Uterus (tissue), 2 donors: ENCODE measurements around the gene PLXNA2.

Experiments used
- CTCF ChIP-seq, 4 experiments: fragments of 200-600 bp in 2 of 4; fragments of 450-650 bp in 2 of 4; sonication (generic) in 2 of 4; IDR thresholded peaks; one replicate each; pipeline ENCODE4 v1.5.1; 2016 to 2019; ENCODE audit warnings: antibody characterized with exemption in 4 of 4, mild to moderate bottlenecking in 2 of 4, moderate library complexity in 1 of 4
- POLR2A ChIP-seq, 2 donors: fragments of 450-650 bp; IDR thresholded peaks; one replicate each; pipeline ENCODE4 v1.6.1; 2016; ENCODE audit warnings: antibody characterized with exemption in 2 of 2, mild to moderate bottlenecking in 1 of 2, moderate library complexity in 1 of 2

- no peak for TF ChIP-seq CTCF (IDR thresholded peaks at IDR 0.05)
- no peak for TF ChIP-seq POLR2A (IDR thresholded peaks at IDR 0.05)
Measured at GRCh38 chr1:208069908-208070307, 174.3 kb downstream of the PLXNA2 start.
